Kidney glomerular epithelial cell (primary cell): ENCODE measurements around the gene HIP1R.
A peak's percentile ranks its signal among the peaks of the same experiment; 100 is the strongest.
"Not testable (repeated sequence)": the region's sequence is repeated elsewhere in the genome, so short reads cannot be mapped to it uniquely, and the experiment has no call there.

Experiments used
- DNase-seq: peaks from one replicate; lab custom pipeline; 2025; lab: John Stamatoyannopoulos, UW

Gene HIP1R

DNA sequence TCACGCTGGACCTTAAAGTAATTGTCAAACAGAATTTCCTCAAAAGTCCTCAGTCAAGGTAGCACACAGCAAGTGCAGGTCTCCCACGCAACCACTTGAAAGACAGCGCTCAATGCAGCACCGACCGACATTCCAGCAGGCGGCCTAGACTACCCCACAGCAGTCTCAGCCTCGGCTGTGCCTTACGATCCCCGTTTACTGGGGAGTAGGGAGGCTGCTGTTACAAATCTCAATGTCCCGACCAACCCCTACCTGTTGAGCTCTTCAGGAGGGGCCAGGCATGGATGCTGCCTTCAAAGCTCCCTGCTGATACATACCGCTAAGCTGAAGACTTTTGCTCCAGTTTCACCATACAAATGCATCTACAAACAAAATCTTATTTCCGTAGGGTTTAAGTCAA is 38.8 kb downstream of the HIP1R start:
- no peak for DNase-seq

DNA sequence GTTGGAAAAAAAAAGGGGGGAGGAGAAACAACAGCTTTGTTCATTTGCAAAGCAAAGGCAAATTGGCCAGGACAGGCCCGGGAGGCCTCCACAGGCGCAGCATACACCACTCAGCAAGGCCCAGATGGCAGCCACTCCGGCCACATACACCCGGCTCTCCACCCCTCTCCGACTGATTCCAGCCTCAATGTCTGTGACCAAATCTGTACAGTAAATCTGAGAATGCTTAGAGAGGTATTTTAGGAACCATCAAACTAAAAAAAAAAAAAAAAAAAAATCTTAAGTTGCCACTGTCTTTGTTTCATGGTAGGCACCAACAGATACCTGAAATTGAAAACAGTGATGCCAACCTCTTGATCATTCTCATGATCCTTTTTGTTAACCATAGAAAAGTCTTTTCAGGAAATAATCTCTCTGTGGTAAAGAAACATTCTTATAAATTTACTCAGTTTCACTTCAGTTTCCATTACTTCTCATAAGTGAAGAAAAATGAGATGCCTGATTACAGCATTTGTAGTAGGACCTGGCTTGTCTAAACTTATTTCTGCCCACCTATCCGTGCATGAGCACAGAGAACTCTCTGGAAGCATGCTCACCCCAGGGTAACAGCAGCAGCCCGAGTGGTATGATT is 40.4 kb downstream of the HIP1R start:
- no peak for DNase-seq

DNA sequence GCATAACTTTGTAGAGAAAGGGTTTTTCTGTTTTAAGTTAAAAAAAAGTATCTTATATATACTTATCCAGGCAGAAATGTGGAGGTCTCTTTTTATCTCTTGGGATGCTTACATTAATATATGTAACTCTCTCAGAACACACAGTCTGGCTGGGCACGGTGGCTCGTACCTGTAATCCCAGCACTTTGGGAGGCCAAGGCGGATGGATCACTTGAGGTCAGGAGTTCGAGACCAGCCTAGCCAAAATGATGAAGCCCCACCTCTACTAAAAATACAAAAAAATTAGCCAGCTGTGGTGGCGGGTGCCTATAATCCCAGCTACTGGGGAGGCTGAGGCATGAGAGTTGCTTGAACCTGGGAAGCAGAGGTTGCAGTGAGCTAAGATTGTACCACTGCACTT is 41.0 kb downstream of the HIP1R start:
- DNase-seq: not testable (repeated sequence)

DNA sequence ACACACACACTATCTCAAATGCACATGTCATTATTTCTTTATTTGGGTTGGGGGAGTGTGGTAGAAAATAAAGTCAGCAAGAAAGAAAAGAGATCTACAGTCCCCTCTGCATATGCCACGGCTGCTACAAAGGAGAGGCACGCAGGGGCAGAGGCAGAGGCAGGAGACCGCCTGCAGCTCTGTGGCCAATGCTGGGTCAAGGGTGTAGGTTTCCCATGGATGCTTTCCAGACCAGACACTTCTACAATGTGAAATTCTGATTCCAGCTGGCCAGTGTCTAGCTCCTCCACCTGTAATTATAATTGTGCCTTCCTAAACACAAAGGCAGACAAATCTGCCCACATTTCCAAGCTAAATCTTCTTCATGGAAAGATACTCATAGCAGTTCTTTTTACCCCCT is 41.5 kb downstream of the HIP1R start:
- DNase-seq: no peak

DNA sequence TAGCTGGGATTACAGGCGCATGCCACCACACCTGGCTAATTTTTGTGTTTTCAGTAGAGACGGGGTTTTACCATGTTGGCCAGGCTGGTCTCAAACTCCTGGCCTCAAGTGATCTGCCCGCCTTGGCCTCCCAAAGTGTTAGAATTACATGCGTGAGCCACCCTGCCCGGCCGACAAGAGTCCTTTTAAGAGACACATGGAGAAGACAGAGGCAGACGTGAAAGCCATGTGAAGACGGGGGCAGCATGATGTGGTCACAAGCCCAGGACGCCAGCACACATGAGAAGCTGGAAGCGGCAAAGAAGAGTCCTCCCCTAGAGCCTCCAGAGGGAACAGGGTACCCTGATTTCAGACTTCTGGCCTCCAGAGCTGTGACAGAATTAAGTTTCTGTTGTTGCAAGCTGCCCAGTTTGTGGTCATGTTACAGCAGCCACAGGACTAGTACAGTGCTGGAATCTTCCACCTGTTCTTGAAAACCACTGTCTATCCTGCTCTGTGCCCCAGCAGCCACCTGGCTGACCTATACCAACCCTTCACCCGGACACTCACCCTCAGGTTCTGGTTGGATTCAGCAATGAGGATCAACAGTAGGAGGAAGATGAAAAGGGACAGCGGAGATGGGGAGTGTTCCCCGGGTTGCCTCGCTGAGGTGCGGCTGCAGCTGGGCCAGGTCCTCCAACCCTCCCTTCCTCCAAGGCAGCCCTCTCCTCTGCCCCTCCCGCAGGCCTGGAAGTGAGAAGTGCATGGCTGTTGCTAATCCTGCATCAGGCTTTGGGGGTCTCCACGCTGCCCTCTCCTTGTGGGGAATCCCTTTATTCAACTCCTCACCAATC is 43.7 kb downstream of the HIP1R start:
- DNase-seq: no peak

DNA sequence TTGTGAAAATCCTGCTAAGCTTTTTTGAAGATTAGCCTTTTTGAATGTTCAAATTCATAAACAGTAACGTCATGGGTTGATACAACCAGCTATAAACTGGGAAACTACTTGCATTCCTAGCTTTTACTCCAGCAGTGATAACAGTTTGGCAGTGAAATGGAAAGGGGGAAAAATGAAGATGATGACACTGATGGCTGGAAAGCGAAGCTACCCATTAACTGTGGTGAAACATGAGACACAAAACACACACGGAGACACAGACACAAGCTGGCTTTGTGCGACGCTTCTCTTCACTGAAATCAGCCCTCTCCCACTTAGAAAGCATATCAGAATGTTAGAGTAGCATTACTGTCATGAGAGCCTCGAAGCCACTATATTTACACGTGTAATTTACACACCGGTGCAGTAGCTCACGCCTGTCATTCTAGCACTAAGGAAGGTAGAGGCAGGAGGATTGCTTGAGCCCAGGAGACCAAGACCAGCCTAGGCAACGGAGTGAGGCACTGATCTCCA is 45.0 kb downstream of the HIP1R start:
- DNase-seq: no peak

DNA sequence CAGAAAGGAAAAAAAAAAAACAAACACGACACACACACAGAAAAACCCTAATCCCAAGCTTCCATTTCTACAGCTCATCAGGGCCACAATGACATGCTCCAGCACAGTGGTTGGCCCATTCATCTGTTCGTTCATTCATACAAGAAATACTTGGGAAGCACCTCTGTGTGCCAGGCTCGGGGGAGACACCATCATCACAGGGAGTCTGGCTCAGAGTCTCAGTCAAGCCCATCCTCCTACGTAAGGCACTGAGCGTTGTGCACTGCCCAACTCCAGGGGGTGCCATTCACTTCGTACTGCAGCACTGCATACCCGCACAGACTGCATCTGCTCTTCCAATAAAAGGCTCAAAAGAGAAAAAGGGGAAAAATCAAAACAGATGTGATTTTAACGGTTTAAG is 45.4 kb downstream of the HIP1R start:
- DNase-seq: peak; percentile 47

DNA sequence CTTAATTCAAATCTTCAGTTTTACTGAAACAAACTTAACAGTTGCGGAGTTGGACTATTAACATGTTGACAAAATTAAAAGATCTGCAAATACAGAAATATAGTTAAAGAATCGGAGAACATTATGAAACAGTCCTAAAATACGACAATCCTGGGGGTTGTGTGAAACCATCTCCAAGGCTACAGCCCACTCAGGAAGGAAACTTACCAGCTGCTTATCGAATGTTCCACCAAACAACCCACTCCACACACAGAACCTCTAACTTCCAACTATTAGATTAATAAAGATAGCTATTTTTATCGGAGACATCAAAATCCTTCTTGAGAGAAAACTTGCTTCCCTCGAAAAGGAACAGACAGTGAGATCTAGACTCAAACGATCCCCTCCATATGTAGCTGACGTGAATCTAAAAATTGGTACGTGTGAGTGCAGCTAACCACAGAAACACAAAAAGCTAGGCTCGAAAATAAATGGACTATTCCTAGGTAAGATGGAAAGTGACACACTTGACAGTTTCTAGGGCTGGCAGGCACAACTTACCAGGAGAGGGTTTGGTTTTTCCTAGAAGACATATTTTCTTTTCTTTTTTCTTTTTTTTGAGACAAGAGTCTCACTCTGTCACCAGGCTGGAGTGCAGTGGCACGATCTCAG is 47.8 kb downstream of the HIP1R start:
- no peak for DNase-seq

DNA sequence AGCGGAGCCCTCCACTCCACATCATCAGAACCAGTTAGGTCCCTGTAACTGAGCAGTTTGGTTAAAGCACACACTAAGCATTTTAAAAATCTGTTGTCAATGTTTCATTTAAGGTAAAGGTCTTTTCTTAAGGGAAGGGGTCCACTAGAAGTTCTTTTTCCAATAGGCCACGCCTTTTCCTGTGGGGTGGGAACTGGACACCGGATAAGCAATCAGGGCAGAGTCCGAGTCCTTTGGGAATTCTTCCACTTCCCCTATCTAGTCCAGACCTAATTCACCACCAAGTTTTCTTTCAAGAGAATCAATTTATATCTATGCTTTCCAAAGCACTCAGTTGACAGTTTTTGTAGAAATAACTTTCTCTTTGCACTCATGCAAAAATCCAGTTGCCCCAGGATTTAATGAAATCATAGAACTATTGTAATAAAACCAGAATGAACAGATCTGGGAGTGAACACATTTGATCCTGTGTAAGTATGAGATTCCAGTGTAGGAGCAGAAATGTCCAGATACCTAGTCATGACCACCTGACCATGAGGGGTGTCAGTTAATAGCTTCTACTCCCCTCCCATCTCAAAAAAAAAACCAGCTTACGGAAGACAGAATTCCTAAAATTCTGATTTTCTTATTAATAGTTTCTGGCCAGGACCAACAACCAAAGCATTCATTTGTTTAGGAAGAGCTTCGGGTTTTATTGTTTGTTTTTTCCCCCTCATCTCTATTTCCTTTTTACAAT is 49.0 kb downstream of the HIP1R start:
- DNase-seq: no peak

DNA sequence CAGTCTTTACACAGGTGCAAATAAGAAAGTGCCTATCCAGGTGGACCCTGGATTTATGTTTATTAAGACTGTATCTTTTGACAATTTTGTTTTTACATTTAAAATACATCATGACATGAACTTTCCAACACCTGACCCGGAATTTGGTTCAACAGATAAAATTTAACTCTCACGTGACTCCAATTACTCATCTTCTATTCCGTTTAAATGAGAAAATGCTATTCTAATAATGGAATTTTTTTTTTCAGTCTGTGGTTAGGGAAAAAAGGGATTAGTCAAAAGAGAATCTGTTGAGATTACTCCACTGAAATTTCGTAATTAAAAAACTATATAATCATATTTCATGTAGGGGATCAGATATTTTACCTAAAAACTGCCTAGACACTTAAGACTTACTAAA is 49.6 kb downstream of the HIP1R start:
- no peak for DNase-seq

DNA sequence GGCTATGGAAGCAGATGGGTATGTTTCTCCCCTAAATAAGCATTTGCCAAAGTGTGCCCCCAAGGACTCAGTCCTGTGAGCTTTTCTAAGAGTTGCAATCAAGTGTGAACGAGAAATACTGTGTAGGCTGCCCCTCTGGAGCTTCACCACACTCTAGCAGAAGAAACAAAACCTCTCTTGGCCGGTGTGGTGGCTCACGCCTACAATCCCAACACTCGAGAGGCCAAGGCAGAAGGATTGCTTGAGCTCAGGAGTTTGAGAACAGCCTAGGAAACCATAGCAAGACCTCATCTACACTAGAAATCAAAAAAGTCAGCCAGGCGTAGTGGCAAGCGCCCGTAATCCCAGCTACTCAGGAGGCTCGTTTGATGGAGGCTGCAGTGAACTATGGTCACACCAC is 50.9 kb downstream of the HIP1R start:
- no peak for DNase-seq

DNA sequence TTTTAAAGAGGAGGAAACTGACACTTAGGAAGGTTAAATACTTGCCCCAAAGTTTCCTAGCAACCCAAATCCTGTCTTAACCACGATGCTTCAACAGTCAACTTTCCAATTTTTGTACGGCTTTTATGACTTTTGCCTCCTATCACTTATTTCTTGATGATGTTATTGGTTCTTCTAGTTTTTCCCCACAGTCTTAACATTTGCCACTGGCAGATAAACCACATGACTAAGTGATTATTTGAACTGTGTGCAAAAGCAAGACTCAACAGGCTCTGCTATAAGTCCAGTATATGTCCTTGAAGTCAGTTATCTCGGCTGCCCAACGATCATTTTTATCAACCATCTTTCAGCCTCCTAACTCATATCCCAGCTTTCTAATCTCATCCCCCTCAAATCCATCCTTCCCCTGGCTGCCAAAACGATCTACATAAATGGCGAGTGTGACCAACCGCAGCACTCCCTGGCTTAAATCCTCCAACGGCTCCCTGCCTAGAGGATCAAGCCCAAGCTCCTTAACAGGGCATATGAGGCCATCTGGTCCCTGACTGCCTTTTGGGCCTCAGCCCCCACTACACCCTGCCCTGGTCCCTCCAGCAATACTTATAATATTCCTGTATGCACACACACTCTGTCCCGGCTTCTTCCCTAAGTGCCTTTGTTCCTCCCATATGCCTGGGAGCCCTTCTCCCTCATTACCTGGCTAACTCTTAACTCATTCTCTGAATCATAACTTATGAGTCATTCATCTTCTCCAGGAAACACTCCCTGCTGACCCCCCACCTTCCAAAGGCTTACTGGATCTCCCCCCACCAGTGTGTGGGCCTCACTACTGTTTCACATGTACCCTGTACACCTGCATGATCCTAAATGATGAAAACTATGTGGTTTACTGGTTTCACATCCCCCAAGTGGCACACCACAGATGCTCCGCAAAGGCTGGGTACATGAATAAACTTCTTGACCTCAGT is 51.9 kb downstream of the HIP1R start:
- DNase-seq: peak; percentile 86

DNA sequence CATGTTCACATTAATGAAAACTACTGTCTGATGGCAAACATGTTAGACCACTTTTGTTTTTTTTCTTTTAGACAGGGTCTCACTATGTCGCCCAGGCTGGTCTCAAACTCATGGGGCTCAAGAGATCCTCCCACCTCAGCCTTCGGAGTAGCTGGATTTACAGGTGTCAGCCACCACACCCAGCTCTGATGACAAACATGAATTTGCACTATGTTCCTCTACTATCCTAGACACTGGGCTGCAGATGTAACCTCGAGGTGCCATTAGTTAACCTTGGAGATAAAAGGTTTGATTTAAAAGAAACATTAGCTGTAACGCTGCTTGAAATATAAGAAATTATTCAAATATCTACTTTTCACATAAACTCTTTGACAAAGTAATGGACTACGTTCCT is 52.6 kb downstream of the HIP1R start:
- no peak for DNase-seq

DNA sequence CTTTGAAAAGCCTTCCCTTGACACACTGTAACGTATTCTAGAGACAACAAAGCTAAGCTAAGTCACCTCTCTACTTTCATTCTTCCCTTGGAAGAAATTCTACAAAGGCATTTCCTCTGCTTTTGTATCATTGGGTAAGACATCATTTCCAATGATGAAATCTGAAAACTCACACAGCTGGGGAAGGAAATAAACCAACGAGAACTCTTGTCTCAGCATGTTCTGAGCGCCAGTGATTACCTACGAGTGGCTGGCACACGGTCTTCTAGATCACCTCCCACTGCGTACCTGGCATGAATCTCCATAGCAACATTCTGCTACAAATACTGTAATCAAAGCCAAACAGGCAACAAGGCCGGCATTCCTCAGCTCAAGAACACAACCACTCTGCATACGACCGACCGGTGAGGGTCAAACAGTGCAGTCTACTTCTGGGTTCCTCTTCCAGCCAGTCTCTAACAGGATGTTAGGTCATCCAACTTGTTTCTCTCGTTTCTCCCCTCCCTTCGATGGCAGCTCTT is 53.0 kb downstream of the HIP1R start:
- peak; percentile 87 for DNase-seq

DNA sequence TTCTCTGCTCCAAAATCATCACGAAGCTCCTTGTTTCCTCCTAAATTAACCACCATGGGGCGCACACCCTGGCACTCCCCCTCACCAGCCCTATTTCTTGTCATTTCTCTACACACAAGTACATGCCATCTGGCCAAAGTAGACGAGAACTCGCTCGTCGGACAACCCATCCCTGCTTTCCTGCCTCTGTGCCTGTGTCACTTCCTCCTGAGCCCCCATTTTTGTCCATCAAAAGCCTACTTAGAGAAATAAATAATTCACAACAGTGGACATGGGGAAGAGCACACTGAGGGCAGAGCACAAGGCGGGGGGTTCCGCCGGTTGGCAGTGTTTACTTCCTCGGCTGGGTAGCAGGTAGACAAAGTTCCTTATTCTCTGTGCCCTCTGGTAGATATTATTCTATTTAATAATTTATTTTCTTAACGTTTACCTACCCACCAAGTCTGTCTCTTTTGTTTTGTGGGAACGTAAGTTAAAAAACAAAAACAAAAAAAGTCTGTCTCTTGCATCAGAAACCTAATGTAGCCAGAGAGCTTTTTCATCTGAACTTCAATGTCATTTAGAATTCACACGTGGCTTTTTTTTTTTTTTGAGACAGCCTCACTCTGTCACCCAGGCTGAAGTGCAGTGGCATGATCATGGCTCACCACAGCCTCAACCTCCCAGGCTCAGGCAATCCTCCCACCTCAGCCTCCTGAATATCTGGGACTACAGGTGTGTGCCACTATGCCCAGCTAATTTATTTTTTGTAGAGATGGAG is 54.7 kb downstream of the HIP1R start:
- no peak for DNase-seq

DNA sequence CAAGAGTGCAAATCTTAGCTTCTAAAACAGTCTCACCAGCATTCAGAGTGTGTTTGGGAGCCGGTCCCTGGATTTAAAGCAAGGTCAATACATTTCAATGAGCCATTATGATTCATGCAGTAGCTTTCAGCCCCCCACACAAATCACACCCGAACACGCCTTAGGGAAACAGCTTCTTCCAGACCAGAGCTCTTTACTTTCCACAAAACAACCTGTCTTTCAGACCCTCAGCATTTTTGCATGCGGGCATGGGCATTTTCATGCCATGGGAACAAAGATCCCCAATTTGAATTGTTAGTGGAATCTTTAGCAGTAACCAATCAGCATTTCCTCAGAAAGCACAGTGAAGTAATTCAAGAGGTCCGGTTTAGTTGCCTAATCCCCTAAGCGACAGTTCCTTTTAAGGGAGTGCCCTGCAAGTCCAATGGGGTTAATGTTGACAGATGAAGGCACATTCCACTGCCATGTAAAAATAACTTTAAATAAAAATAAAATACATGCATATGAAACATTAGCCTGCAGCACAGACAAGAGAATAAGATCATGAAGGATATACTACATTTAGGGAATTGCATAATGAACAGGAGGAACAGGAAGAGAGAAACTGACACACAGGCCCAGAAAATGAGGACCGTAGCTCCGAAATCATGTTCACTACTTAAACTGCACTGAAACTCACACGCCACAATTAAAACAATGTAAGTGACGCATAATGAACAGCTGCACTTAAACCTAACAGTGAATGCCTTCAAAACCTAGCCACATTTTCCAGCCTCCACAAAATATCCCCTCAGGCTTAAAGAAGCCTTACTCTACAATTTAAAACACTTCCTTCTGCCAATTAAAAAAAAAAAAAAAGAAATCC is 56.6 kb downstream of the HIP1R start:
- peak; percentile 39 for DNase-seq

DNA sequence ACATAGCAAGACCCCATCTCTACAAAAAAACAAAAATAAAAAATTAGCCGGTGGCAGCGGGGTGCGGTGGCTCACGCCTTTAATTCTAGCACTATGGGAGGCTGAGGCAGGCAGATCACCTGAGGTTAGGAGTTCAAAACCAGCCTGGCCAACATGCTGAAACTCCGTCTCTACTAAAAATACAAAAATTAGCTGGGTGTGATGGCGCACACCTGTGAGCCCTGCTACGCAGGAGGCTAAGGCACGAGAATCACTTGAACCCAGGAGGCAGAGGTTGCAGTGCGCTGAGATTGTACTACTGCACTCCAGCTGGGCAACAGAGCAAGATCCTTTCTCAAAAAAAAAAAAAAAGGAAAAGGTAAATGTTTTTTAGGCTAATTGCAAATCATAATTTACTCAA is 57.5 kb downstream of the HIP1R start:
- DNase-seq: not testable (repeated sequence)

DNA sequence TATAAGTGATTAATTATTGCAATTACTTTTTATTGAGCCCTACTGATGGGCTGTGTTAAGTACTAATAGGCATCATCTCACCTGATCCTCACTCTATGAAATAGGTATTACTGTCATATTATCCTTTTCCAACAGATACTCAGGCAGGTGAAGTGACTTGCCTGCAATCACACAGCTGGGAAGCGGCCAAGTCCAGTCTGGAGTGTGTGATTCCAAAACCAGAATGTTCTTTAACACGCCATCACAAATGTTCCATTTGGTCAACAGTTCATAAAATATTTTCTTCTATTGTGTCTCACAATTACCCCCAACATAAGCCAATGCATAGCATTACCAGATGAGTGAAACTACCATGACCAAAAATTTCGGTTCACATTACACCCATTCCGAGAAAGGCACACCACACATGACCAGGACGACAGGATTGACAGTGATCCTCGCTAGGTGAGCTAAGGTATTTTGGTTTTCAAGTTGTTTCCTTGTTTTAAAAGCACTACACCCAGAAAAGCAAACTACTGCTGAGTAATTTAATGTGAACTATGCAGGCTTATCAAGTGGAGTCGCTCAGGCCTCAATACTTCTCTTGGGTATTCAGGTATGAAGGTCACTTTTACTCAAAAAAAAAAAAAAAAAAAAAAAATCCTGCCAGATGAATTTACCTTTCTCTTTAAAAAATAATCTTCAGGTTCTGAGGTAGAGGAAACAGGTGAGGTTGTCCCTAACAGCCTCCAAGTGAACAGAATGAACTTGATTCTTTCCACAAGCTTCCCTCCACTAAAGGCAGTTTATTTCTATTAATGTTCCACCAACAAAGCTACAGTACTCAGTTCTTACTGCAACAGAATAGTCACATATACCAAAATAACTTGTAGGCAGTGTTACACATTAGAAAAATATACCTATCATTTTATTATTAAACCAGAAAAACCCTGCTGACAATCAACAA is 58.2 kb downstream of the HIP1R start:
- peak; percentile 30 for DNase-seq
